Measurements from ENCODE around the gene DCLRE1B.
A peak's percentile ranks its signal among the peaks of the same experiment; 100 is the strongest.

Gene DCLRE1B

GRCh38 chr1:113950908-113951307 lies 45.8 kb downstream of the DCLRE1B start:
- no peak for DNase-seq

GRCh38 chr1:113951719-113952118 lies 46.6 kb downstream of the DCLRE1B start:
- no peak for DNase-seq

- DNase-seq: no peak
Measured at GRCh38 chr1:113957984-113958383, 52.9 kb downstream of the DCLRE1B start.

- DNase-seq: no peak
Measured at GRCh38 chr1:113958691-113959090, 53.6 kb downstream of the DCLRE1B start.

- DNase-seq: peak in 1 of 2 donors; percentile 40
Measured at GRCh38 chr1:113963281-113963906, 58.3 kb downstream of the DCLRE1B start.

All from CD4-positive, alpha-beta T cell treated with Interleukin-4 for 1 hour (primary cell).